B cell (primary cell): ENCODE measurements around the gene SH3TC1.

Experiments
- CTCF ChIP-seq: fragments of 200-600 bp; IDR thresholded peaks from one replicate; pipeline ENCODE4 v1.8.0; 2022; ENCODE audit warnings: antibody characterized with exemption, mild to moderate bottlenecking
- EZH2 ChIP-seq: IDR thresholded peaks from 2 replicates; pipeline ENCODE4 v1.6.1; 2012; ENCODE audit warnings: borderline replicate concordance, low read depth, mild to moderate bottlenecking, moderate library complexity, low read length; ENCODE audit not compliant: insufficient read depth, poor library complexity, severe bottlenecking

GRCh38 chr4:8261851-8262535, 62.9 kb downstream of the SH3TC1 start:
- no peak for TF ChIP-seq CTCF
- TF ChIP-seq EZH2: no peak
